H1 (cell line): Measurements from ENCODE around the gene TMEM245. TPM values are rescaled to one million over a fixed set of nuclear protein-coding genes. Genes with fewer than 3 reads are reported as not detected.

Experiments used
- CTCF ChIA-PET: fragments of 300-600 bp; sonication (Branson Sonifier 250); formaldehyde crosslinking; loops from one replicate; lab custom pipeline; 2021; ENCODE audit not compliant: partially characterized antibody; lab: Charles Lee
- POLR2A ChIA-PET: fragments of 300-600 bp; sonication (Branson Sonifier 250); formaldehyde crosslinking; loops from one replicate; lab custom pipeline; 2021; ENCODE audit warnings: inconsistent platforms; ENCODE audit not compliant: partially characterized antibody; lab: Charles Lee
- DNase-seq, 2 experiments: peaks; one replicate each; pipeline versions ENCODE4 v3.0.0 to v3.0.0-alpha.2; 2010 to 2022; ENCODE audit warnings: low spot score in 2 of 2, low read depth in 1 of 2, mixed read lengths in 1 of 2
- FAIRE-seq: peaks from 2 replicates; lab custom pipeline; 2011; peaks lifted over from hg19 to GRCh38; lab: Jason Lieb, UNC
- H2AFZ ChIP-seq: 2 replicates; pipeline ENCODE4 v1.8.1; 2012; ENCODE audit warnings: low read length, inconsistent platforms
- H2AK5ac ChIP-seq: 2 replicates; pipeline ENCODE4 v1.6.1; 2013; ENCODE audit warnings: low read depth, low read length
- H2BK120ac ChIP-seq: replicated peaks from 2 replicates; pipeline ENCODE3; 2013; ENCODE audit warnings: low read depth, low read length, inconsistent platforms
- H2BK12ac ChIP-seq: 2 replicates; pipeline ENCODE4 v1.6.1; 2013; ENCODE audit warnings: low read depth, low read length
- H2BK15ac ChIP-seq: 2 replicates; pipeline ENCODE4 v1.6.1; 2013; ENCODE audit warnings: low read length
- H2BK20ac ChIP-seq: 2 replicates; pipeline ENCODE4 v1.6.1; 2013; ENCODE audit warnings: low read length
- H2BK5ac ChIP-seq: 2 replicates; pipeline ENCODE4 v1.6.1; 2013; ENCODE audit warnings: low read depth, low read length
- H3K14ac ChIP-seq: 2 replicates; pipeline ENCODE4 v1.6.1; 2013; ENCODE audit warnings: inconsistent platforms; ENCODE audit not compliant: insufficient read length
- H3K18ac ChIP-seq: 2 replicates; pipeline ENCODE4 v1.6.1; 2013; ENCODE audit warnings: low read length; ENCODE audit errors: extremely low read depth
- H3K23ac ChIP-seq: 2 replicates; pipeline ENCODE4 v1.6.1; 2013; ENCODE audit warnings: inconsistent platforms; ENCODE audit not compliant: insufficient read length
- H3K23me2 ChIP-seq: 2 replicates; pipeline ENCODE4 v1.6.1; 2013; ENCODE audit warnings: low read depth, low read length
- H3K27ac ChIP-seq: 2 replicates; pipeline ENCODE4 v1.6.1; 2011; ENCODE audit warnings: low read depth, low read length, inconsistent platforms
- H3K27me3 ChIP-seq, 4 experiments: replicated peaks in 1 of 4; 1 replicate in 1 of 4; 2 replicates in 3 of 4; pipeline versions ENCODE4 v1.6.1 to v1.8.1; 2011 to 2013; ENCODE audit warnings: low read length in 3 of 4, mild to moderate bottlenecking in 3 of 4, inconsistent platforms in 2 of 4, mixed read lengths in 2 of 4, moderate library complexity in 1 of 4; ENCODE audit not compliant: control insufficient read depth in 3 of 4, insufficient read depth in 3 of 4; ENCODE audit errors: extremely low read depth in 1 of 4
- H3K36me3 ChIP-seq, 4 experiments: 2 replicates each; pipeline versions ENCODE4 v1.6.1 to v1.8.1; 2011 to 2013; ENCODE audit warnings: mild to moderate bottlenecking in 4 of 4, low read length in 3 of 4, moderate library complexity in 2 of 4, control low read depth in 1 of 4, inconsistent platforms in 1 of 4; ENCODE audit not compliant: insufficient read depth in 4 of 4, control insufficient read depth in 2 of 4
- H3K4ac ChIP-seq: replicated peaks from 2 replicates; pipeline ENCODE3; 2013; ENCODE audit warnings: low read length, low read depth, mixed read lengths, inconsistent platforms; ENCODE audit not compliant: insufficient read length
- H3K4me1 ChIP-seq, 4 experiments: replicated peaks in 1 of 4; 1 replicate in 1 of 4; 2 replicates in 3 of 4; pipeline versions ENCODE4 v1.6.1 to v1.8.1; 2011 to 2013; ENCODE audit warnings: low read length in 3 of 4, inconsistent platforms in 2 of 4, mixed read lengths in 1 of 4; ENCODE audit not compliant: insufficient read depth in 4 of 4, control insufficient read depth in 3 of 4
- H3K4me2 ChIP-seq, 2 experiments: 2 replicates each; pipeline versions ENCODE4 v1.6.1 to v1.8.1; 2011 to 2013; ENCODE audit warnings: low read depth in 2 of 2, low read length in 2 of 2, control low read depth in 1 of 2, inconsistent platforms in 1 of 2, mild to moderate bottlenecking in 1 of 2; ENCODE audit not compliant: insufficient read depth in 1 of 2
- H3K4me3 ChIP-seq, 4 experiments: fragments of 200-600, 300-600 bp in 1 of 4; sonication (generic), shearing (Covaris generic), sonication (Bioruptor Twin) in 1 of 4; 2 replicates each; pipeline versions ENCODE4 v1.5.1 to v1.8.1; 2011 to 2016; ENCODE audit warnings: low read length in 4 of 4, low read depth in 3 of 4, control low read depth in 2 of 4, inconsistent platforms in 2 of 4, mild to moderate bottlenecking in 2 of 4, mixed read lengths in 1 of 4, moderate library complexity in 1 of 4; ENCODE audit not compliant: insufficient read depth in 2 of 4; ENCODE audit errors: extremely low read depth in 1 of 4
- H3K56ac ChIP-seq: replicated peaks from 2 replicates; pipeline ENCODE3; 2013; ENCODE audit warnings: low read depth, mild to moderate bottlenecking, mixed read lengths, low read length, inconsistent platforms; ENCODE audit not compliant: insufficient read length
- H3K79me1 ChIP-seq: 2 replicates; pipeline ENCODE4 v1.6.1; 2013; ENCODE audit warnings: low read depth, low read length, control low read depth
- H3K79me2 ChIP-seq, 2 experiments: 2 replicates each; pipeline versions ENCODE4 v1.6.1 to v1.8.1; 2012 to 2013; ENCODE audit warnings: low read length in 2 of 2, mild to moderate bottlenecking in 2 of 2, inconsistent platforms in 1 of 2; ENCODE audit not compliant: insufficient read depth in 2 of 2, control insufficient read depth in 1 of 2
- H3K9ac ChIP-seq, 4 experiments: replicated peaks in 1 of 4; 1 replicate in 1 of 4; 2 replicates in 3 of 4; pipeline versions ENCODE4 v1.6.1 to v1.8.1; 2011 to 2013; ENCODE audit warnings: low read depth in 3 of 4, low read length in 3 of 4, control low read depth in 2 of 4, mild to moderate bottlenecking in 2 of 4, moderate library complexity in 2 of 4, inconsistent platforms in 1 of 4; ENCODE audit errors: extremely low read depth in 1 of 4
- H3K9me3 ChIP-seq, 2 experiments: 2 replicates each; pipeline versions ENCODE4 v1.6.1 to v1.8.1; 2012 to 2013; ENCODE audit warnings: mild to moderate bottlenecking in 2 of 2, moderate library complexity in 2 of 2, control low read depth in 1 of 2, inconsistent platforms in 1 of 2, low read depth in 1 of 2, low read length in 1 of 2, mixed read lengths in 1 of 2; ENCODE audit not compliant: insufficient read depth in 2 of 2
- H4K20me1 ChIP-seq, 2 experiments: replicated peaks in 1 of 2; 2 replicates each; pipeline versions ENCODE3 to v1.8.1; 2011 to 2013; ENCODE audit warnings: inconsistent platforms in 2 of 2, low read length in 2 of 2, mild to moderate bottlenecking in 1 of 2; ENCODE audit not compliant: insufficient read depth in 2 of 2, control insufficient read depth in 1 of 2
- H4K5ac ChIP-seq: 2 replicates; pipeline ENCODE4 v1.6.1; 2013; ENCODE audit warnings: low read length, low read depth, mixed read lengths, inconsistent platforms; ENCODE audit not compliant: insufficient read length
- H4K8ac ChIP-seq: 2 replicates; pipeline ENCODE4 v1.8.0; 2013; ENCODE audit warnings: mild to moderate bottlenecking, moderate library complexity, low read length, inconsistent platforms; ENCODE audit not compliant: insufficient read depth; ENCODE audit errors: extremely low read depth
- H4K91ac ChIP-seq: replicated peaks from 2 replicates; pipeline ENCODE3; 2013; ENCODE audit warnings: low read length, mixed read lengths, inconsistent platforms; ENCODE audit not compliant: insufficient read length
- CTBP2 ChIP-seq: IDR thresholded peaks from 2 replicates; pipeline ENCODE4 v1.7.0; 2011; ENCODE audit warnings: borderline replicate concordance, mild to moderate bottlenecking, moderate library complexity, mixed read lengths, low read length; ENCODE audit not compliant: insufficient read depth, insufficient read length
- CTCF ChIP-seq, 3 experiments: IDR thresholded peaks; 1 replicate in 2 of 3; 2 replicates in 1 of 3; pipeline versions ENCODE4 v1.5.1 to v1.6.1; 2011; ENCODE audit warnings: low read length in 3 of 3, mild to moderate bottlenecking in 3 of 3, inconsistent platforms in 2 of 3, low read depth in 1 of 3, moderate library complexity in 1 of 3; ENCODE audit not compliant: insufficient read depth in 1 of 3; ENCODE audit errors: control extremely low read depth in 1 of 3
- EP300 ChIP-seq, 2 experiments: IDR thresholded peaks; 1 replicate in 1 of 2; 2 replicates in 1 of 2; pipeline ENCODE4 v1.6.1; 2011 to 2012; ENCODE audit warnings: low read depth in 2 of 2, low read length in 2 of 2, mild to moderate bottlenecking in 2 of 2, borderline replicate concordance in 1 of 2, inconsistent platforms in 1 of 2, moderate library complexity in 1 of 2
- EZH2 ChIP-seq: fragments of 200-600 bp; sonication (generic); IDR thresholded peaks from 2 replicates; pipeline ENCODE4 v1.7.1; 2012; ENCODE audit warnings: low read depth, mild to moderate bottlenecking, moderate library complexity, low read length, inconsistent platforms; ENCODE audit not compliant: severe bottlenecking
- FOSL1 ChIP-seq: IDR thresholded peaks from 2 replicates; pipeline ENCODE4 v1.6.1; 2011; ENCODE audit warnings: mild to moderate bottlenecking, low read depth, low read length, moderate library complexity; ENCODE audit not compliant: insufficient read depth
- JUND ChIP-seq: IDR thresholded peaks from 2 replicates; pipeline ENCODE4 v1.6.1; 2011; ENCODE audit warnings: mild to moderate bottlenecking, improper control_type of control experiment, low read length
- NANOG ChIP-seq: IDR thresholded peaks from 2 replicates; pipeline ENCODE4 v1.6.1; 2011; ENCODE audit warnings: low read length, low read depth, mild to moderate bottlenecking, inconsistent platforms; ENCODE audit not compliant: insufficient read depth, poor library complexity, severe bottlenecking
- RXRA ChIP-seq: IDR thresholded peaks from 2 replicates; pipeline ENCODE4 v1.6.1; 2011; ENCODE audit warnings: low read depth, mild to moderate bottlenecking, low read length, moderate library complexity; ENCODE audit not compliant: insufficient read depth
- SUZ12 ChIP-seq: fragments of 200-600 bp; sonication (generic); IDR thresholded peaks from 2 replicates; pipeline ENCODE4 v1.6.1; 2012; ENCODE audit warnings: mild to moderate bottlenecking, inconsistent platforms, low read length, moderate library complexity, mixed read lengths
- TEAD4 ChIP-seq: IDR thresholded peaks from 2 replicates; pipeline ENCODE4 v1.6.1; 2012; ENCODE audit warnings: low read depth, low read length, inconsistent platforms, mixed read lengths
- WGBS, 2 experiments: shearing (Covaris generic) in 1 of 2; methylation state at CpG; one replicate each; pipeline versions ENCODE4 v1.1.6 to v1.1.7; 2013 to 2015; ENCODE audit warnings: low lambda C conversion rate in 2 of 2, mixed read lengths in 2 of 2, inconsistent platforms in 1 of 2, low coverage in 1 of 2, missing lambda C conversion rate in 1 of 2; ENCODE audit not compliant: insufficient replicate concordance in 2 of 2, insufficient coverage in 1 of 2, insufficient read length in 1 of 2; ENCODE audit errors: extremely low coverage in 1 of 2, missing lambda C conversion rate in 1 of 2; 5-methylcytosine and 5-hydroxymethylcytosine counted together
- polyA plus RNA-seq, 7 experiments: library from polyadenylated mRNA; depleted of rRNA in 3 of 7; stranded (reverse) in 5 of 7; unstranded in 2 of 7; fragments of >200 nt in 5 of 7; fragments of 200-250 nt in 2 of 7; gene quantifications; 1 replicate in 5 of 7; 2 replicates in 1 of 7; 4 replicates in 1 of 7; pipeline versions ENCODE4 v1.2.1 to v1.2.3, GENCODE V29; 2011 to 2013; ENCODE audit warnings: missing spikeins in 2 of 7, mixed read lengths in 2 of 7
- total RNA-seq: library from RNA; stranded (reverse); fragmentation: NEBNext Ultra II Directional; extraction: Animal tissue kit (Norgen Biotek cat#: 25700); gene quantifications from 2 replicates; pipeline ENCODE4 v1.2.1, GENCODE V29; 2021

Gene TMEM245
- total and polyA plus RNA-seq, 2 of the 8 experiments (the other 6 are each of a cell fraction or from before 2014, with no cell fraction given), result 44.3 to 45.8 TPM

GRCh38 chr9:109156708-109157107 lies 37.0 kb upstream of the TMEM245 start:
- Histone ChIP-seq H2BK5ac (no peak overlapping the region), H3K9me3 (peaks cover 12 to 14% of the 10 kb centered on the region in 2 experiments; a peak in 3 of 4 replicates), H3K79me2 (no peaks in the 10 kb centered on the region), H4K91ac (no peak overlapping the region), H3K79me1 (no peaks in the 10 kb centered on the region), H3K36me3 (no peaks in the 10 kb centered on the region), H2BK15ac (no peak overlapping the region), H3K14ac (no peak overlapping the region), H2BK12ac (no peak overlapping the region), H2AFZ (no peak overlapping the region), H2BK20ac (no peak overlapping the region), H3K4ac (no peak overlapping the region), H4K5ac (no peak overlapping the region), H3K4me2 (no peak overlapping the region), H4K20me1 (no peaks in the 10 kb centered on the region), H3K18ac (no peak overlapping the region), H3K4me3 (no peak overlapping the region), H3K9ac (no peak overlapping the region), H2BK120ac (no peak overlapping the region), H3K23ac (no peak overlapping the region), H3K27ac (no peak overlapping the region), H3K27me3 (0 out of 7 replicates have a peak, but pooled peaks cover 0 to 2% (median 0%) of the 10 kb centered on the region in 4 experiments), H2AK5ac (no peak overlapping the region), H3K56ac (no peak overlapping the region), H4K8ac (no peak overlapping the region), H3K23me2 (no peaks in the 10 kb centered on the region), H3K4me1 (no peaks in the 10 kb centered on the region)
- POLR2A ChIA-PET, result interaction anchor here (2.0 kb wide), 1 partner anchor 38 kb away, joined by 5 read pairs; the partner anchor contains the start of gene TMEM245
- no peak for FAIRE-seq
- no peak for DNase-seq
- 87% methylated on average over 6 of the region's 8 CpGs; no CpG with 5 or more reads in 1 of the 2 experiments for WGBS, 2 experiments
- CTCF ChIA-PET, result interaction anchor here (1.6 to 1.7 kb wide), 2 partner anchors 13 to 22 kb away, joined by 4 to 7 read pairs; no protein-coding TSS in a partner anchor
- no peak for TF ChIP-seq TEAD4
- TF ChIP-seq EP300 (IDR thresholded peaks at IDR 0.05; ENCODE audit: borderline replicate concordance in 1 of 2, low read depth in 2 of 2, low read length in 2 of 2), result no peak
- no peak for TF ChIP-seq JUND
- TF ChIP-seq SUZ12, result no peak
- TF ChIP-seq CTCF (IDR thresholded peaks at IDR 0.05; ENCODE audit: control extremely low read depth in 1 of 3, insufficient read depth in 1 of 3, low read depth in 1 of 3, low read length in 3 of 3), result no peak
- TF ChIP-seq EZH2, result no peak
- TF ChIP-seq NANOG, result no peak
- TF ChIP-seq CTBP2, result no peak
- TF ChIP-seq FOSL1, result no peak
- TF ChIP-seq RXRA, result no peak
